GM23338 (cell line): ENCODE measurements around the gene CCL15. TPM values are rescaled to one million over a fixed set of nuclear protein-coding genes. Genes with fewer than 3 reads are reported as not detected.

Source experiments
- ATAC-seq: fragments of 200-7000 bp; cut with Tn5 transposase; 3 replicates; pipeline ENCODE4 v1.9.1; 2020
- DNase-seq: peaks from one replicate; pipeline ENCODE4 v3.0.0-alpha.2; 2015; ENCODE audit warnings: low spot score
- H2AFZ ChIP-seq: fragments of 200-600 bp; sonication (generic); 2 replicates; pipeline ENCODE4 v1.8.0; 2016; ENCODE audit warnings: antibody characterized with exemption, mild to moderate bottlenecking, moderate library complexity
- H3F3A ChIP-seq: fragments of 200-600 bp; sonication (generic); replicated peaks from 2 replicates; pipeline ENCODE4 v1.8.0; 2017; ENCODE audit warnings: antibody characterized with exemption, mixed run types, low read depth
- H3K27ac ChIP-seq: fragments of 200-600 bp; sonication (generic); 2 replicates; pipeline ENCODE4 v1.6.1; 2016; ENCODE audit warnings: low read depth
- H3K27me3 ChIP-seq: fragments of 200-600 bp; sonication (generic); 2 replicates; pipeline ENCODE4 v1.8.0; 2016; ENCODE audit warnings: mild to moderate bottlenecking, mixed run types, moderate library complexity; ENCODE audit not compliant: insufficient read depth
- H3K36me3 ChIP-seq: fragments of 200-600 bp; sonication (generic); 2 replicates; pipeline ENCODE4 v1.8.0; 2016; ENCODE audit warnings: mild to moderate bottlenecking; ENCODE audit not compliant: insufficient read depth
- H3K4me1 ChIP-seq: fragments of 200-600 bp; sonication (generic); 2 replicates; pipeline ENCODE4 v1.8.0; 2016; ENCODE audit warnings: mild to moderate bottlenecking, moderate library complexity; ENCODE audit not compliant: insufficient read depth
- H3K4me2 ChIP-seq: fragments of 200-600 bp; sonication (generic); 2 replicates; pipeline ENCODE4 v1.7.1; 2017; ENCODE audit warnings: mixed run types
- H3K4me3 ChIP-seq: fragments of 200-600 bp; sonication (generic); 2 replicates; pipeline ENCODE4 v1.6.1; 2016; ENCODE audit warnings: mixed run types
- H3K79me2 ChIP-seq: fragments of 200-600 bp; sonication (generic); replicated peaks from 2 replicates; pipeline ENCODE4 v1.8.0; 2017; ENCODE audit warnings: mild to moderate bottlenecking; ENCODE audit not compliant: insufficient read depth
- H3K9me2 ChIP-seq: fragments of 200-600 bp; sonication (generic); 2 replicates; pipeline ENCODE4 v1.8.0; 2017; ENCODE audit not compliant: insufficient read depth
- H4K20me1 ChIP-seq: fragments of 200-600 bp; sonication (generic); replicated peaks from 2 replicates; pipeline ENCODE4 v1.8.0; 2017; ENCODE audit warnings: mild to moderate bottlenecking; ENCODE audit not compliant: insufficient read depth
- H3K27ac Mint-ChIP-seq: 2 replicates; pipeline ENCODE4 v1.8.0; 2020; ENCODE audit warnings: inconsistent platforms, mild to moderate bottlenecking, moderate library complexity, mixed read lengths
- H3K27me3 Mint-ChIP-seq: 3 replicates; pipeline ENCODE4 v1.8.0; 2022; ENCODE audit warnings: low read depth, mild to moderate bottlenecking, moderate library complexity, mixed read lengths, inconsistent platforms; ENCODE audit not compliant: insufficient read depth, poor library complexity
- H3K36me3 Mint-ChIP-seq: 3 replicates; pipeline ENCODE4 v1.8.0; 2021; ENCODE audit warnings: low read depth, mild to moderate bottlenecking, inconsistent platforms, moderate library complexity, mixed read lengths
- H3K4me1 Mint-ChIP-seq: 3 replicates; pipeline ENCODE4 v1.8.0; 2020; ENCODE audit warnings: mild to moderate bottlenecking, inconsistent platforms, mixed read lengths
- H3K4me3 Mint-ChIP-seq: 3 replicates; pipeline ENCODE4 v1.8.0; 2021; ENCODE audit warnings: moderate library complexity, mild to moderate bottlenecking, inconsistent platforms, mixed read lengths
- H3K9me3 Mint-ChIP-seq: 3 replicates; pipeline ENCODE4 v1.8.0; 2020; ENCODE audit warnings: moderate library complexity, mild to moderate bottlenecking, inconsistent platforms, mixed read lengths
- CREB1 ChIP-seq: fragments of 250-450 bp; sonication (Bioruptor Pico); IDR thresholded peaks from 2 replicates; pipeline ENCODE4 v1.5.0; 2020; ENCODE audit warnings: low read depth, mild to moderate bottlenecking, moderate library complexity
- EZH2phosphoT487 ChIP-seq: fragments of 200-600 bp; sonication (generic); IDR thresholded peaks from one replicate; pipeline ENCODE4 v1.8.1; 2018; ENCODE audit warnings: antibody characterized with exemption; ENCODE audit not compliant: unreplicated experiment
- JUNB ChIP-seq: IDR thresholded peaks from one replicate; pipeline ENCODE4 v1.6.1; 2016; ENCODE audit warnings: antibody characterized with exemption; ENCODE audit not compliant: unreplicated experiment
- NANOG ChIP-seq: IDR thresholded peaks from 2 replicates; pipeline ENCODE4 v1.6.1; 2016; ENCODE audit warnings: antibody characterized with exemption, borderline replicate concordance
- POLR2AphosphoS5 ChIP-seq: IDR thresholded peaks from 2 replicates; pipeline ENCODE4 v1.6.1; 2016; ENCODE audit warnings: antibody characterized with exemption, low read depth
- REST ChIP-seq: IDR thresholded peaks from one replicate; pipeline ENCODE4 v1.6.1; 2018; ENCODE audit warnings: antibody characterized with exemption; ENCODE audit not compliant: unreplicated experiment
- STAT1 ChIP-seq: IDR thresholded peaks from one replicate; pipeline ENCODE4 v1.6.1; 2016; ENCODE audit warnings: antibody characterized with exemption; ENCODE audit not compliant: unreplicated experiment
- ZNF114 ChIP-seq: fragments of 250-450 bp; sonication (Bioruptor Pico); IDR thresholded peaks from 2 replicates; pipeline ENCODE4 v1.5.0; 2020; ENCODE audit warnings: mild to moderate bottlenecking, moderate library complexity
- ZNF331 ChIP-seq: fragments of 250-450 bp; sonication (Bioruptor Pico); IDR thresholded peaks from 2 replicates; pipeline ENCODE4 v1.5.0; 2020; ENCODE audit warnings: low read depth, mild to moderate bottlenecking, moderate library complexity
- ZNF462 ChIP-seq: fragments of 250-450 bp; sonication (Bioruptor Pico); IDR thresholded peaks from 2 replicates; pipeline ENCODE4 v1.5.0; 2020; ENCODE audit warnings: mild to moderate bottlenecking, moderate library complexity
- polyA plus RNA-seq: library from polyadenylated mRNA; unstranded; fragments of >200 nt; fragmentation: Nextera tagmentation; extraction: Ambion mirVana; gene quantifications from 2 replicates; pipeline ENCODE4 v1.2.1, GENCODE V29; 2016
- total RNA-seq: library from RNA; depleted of rRNA; stranded (reverse); fragments of >200 nt; shearing (Covaris generic); gene quantifications from 2 replicates; pipeline ENCODE4 v1.2.3, GENCODE V29; 2014
- TF ChIP-seq, protein P1 (sequence below), 2 experiments: fragments of 200-600 bp in 1 of 2; sonication (generic) in 1 of 2; conservative IDR thresholded peaks; 2 replicates each; pipeline versions ENCODE4 v1.5.1 to v1.6.1; 2016 to 2017; ENCODE audit warnings: antibody characterized with exemption in 2 of 2, low read depth in 2 of 2, mild to moderate bottlenecking in 2 of 2, moderate library complexity in 1 of 2
- TF ChIP-seq, protein P2 (sequence below): IDR thresholded peaks from 2 replicates; pipeline ENCODE4 v1.6.1; 2016; ENCODE audit warnings: antibody characterized with exemption

The CCL15 gene
- total and polyA plus RNA-seq, 2 experiments from 2014 or later = not detected

GRCh38 chr17:35991075-35991474 lies 10.3 kb downstream of the CCL15 start (continued):
- no peak for TF ChIP-seq REST
- no peak for TF ChIP-seq POLR2AphosphoS5
- TF ChIP-seq EZH2phosphoT487 = no peak
- TF ChIP-seq JUNB = no peak
- TF ChIP-seq, protein P1, sequence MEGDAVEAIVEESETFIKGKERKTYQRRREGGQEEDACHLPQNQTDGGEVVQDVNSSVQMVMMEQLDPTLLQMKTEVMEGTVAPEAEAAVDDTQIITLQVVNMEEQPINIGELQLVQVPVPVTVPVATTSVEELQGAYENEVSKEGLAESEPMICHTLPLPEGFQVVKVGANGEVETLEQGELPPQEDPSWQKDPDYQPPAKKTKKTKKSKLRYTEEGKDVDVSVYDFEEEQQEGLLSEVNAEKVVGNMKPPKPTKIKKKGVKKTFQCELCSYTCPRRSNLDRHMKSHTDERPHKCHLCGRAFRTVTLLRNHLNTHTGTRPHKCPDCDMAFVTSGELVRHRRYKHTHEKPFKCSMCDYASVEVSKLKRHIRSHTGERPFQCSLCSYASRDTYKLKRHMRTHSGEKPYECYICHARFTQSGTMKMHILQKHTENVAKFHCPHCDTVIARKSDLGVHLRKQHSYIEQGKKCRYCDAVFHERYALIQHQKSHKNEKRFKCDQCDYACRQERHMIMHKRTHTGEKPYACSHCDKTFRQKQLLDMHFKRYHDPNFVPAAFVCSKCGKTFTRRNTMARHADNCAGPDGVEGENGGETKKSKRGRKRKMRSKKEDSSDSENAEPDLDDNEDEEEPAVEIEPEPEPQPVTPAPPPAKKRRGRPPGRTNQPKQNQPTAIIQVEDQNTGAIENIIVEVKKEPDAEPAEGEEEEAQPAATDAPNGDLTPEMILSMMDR (conservative IDR thresholded peaks at IDR 0.05; ENCODE audit: low read depth in 2 of 2) = no peak
- TF ChIP-seq CREB1 (CRISPR knock-in tag) = no peak
- TF ChIP-seq, protein P2, sequence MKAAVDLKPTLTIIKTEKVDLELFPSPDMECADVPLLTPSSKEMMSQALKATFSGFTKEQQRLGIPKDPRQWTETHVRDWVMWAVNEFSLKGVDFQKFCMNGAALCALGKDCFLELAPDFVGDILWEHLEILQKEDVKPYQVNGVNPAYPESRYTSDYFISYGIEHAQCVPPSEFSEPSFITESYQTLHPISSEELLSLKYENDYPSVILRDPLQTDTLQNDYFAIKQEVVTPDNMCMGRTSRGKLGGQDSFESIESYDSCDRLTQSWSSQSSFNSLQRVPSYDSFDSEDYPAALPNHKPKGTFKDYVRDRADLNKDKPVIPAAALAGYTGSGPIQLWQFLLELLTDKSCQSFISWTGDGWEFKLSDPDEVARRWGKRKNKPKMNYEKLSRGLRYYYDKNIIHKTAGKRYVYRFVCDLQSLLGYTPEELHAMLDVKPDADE = no peak
- TF ChIP-seq NANOG = no peak
- no peak for TF ChIP-seq ZNF114 (CRISPR knock-in tag)

DNA sequence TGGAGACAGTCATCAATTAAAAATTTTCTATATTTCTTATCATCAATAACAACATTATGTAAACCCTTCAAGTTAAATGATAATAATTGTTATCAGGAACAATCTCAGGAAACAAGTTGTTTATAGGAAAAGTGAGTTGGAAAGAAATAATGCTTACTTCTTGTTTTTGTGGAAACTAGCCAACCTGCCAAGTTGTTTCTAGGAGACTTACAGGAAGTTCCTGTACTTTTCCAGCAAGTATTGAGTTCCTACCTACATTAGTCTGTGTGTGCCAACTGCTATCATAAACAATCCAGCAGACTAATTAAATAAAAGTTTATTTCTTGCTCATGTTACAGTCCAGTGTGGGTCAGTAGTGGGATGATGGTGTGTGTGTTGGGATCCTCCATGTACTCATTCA lies 13.2 kb downstream of the CCL15 start:
- H3K36me3 Mint-ChIP-seq = no peaks in the 10 kb centered on the region
- Histone ChIP-seq H3K4me1 (no peaks in the 10 kb centered on the region), H3K9me2 (no peaks in the 10 kb centered on the region; the same call in 1 of the 2 replicates), H3F3A (no peaks in the 10 kb centered on the region), H4K20me1 (no peaks in the 10 kb centered on the region), H3K27ac (no peak overlapping the region), H3K27me3 (no peaks in the 10 kb centered on the region), H3K36me3 (no peaks in the 10 kb centered on the region), H3K4me3 (no peak overlapping the region), H2AFZ (no peak overlapping the region), H3K4me2 (no peak overlapping the region), H3K79me2 (no peaks in the 10 kb centered on the region)
- ATAC-seq = no peak
- H3K9me3 Mint-ChIP-seq = no peaks in the 10 kb centered on the region
- no peak overlapping the region for H3K27ac Mint-ChIP-seq
- no peak overlapping the region for H3K4me3 Mint-ChIP-seq
- DNase-seq = no peak
- peaks cover 3% of the 10 kb centered on the region for H3K27me3 Mint-ChIP-seq
- no peaks in the 10 kb centered on the region for H3K4me1 Mint-ChIP-seq
- TF ChIP-seq ZNF462 (CRISPR knock-in tag) (no peak), ZNF331 (CRISPR knock-in tag) (no peak), STAT1 (no peak), JUNB (no peak)
- TF ChIP-seq, protein P2 = no peak
